GM19035 (cell line): ENCODE data around the gene COL28A1.

Experiments
- ATAC-seq: cut with Tn5 transposase; IDR thresholded peaks from one replicate; pipeline ENCODE4 v1.9.1; 2021; ENCODE audit not compliant: unreplicated experiment

The COL28A1 gene

GRCh38 chr7:7535691-7536090, at the start of gene COL28A1:
TSS of gene COL28A1 (minus strand) at chr7:7535873. CDS start at chr7:7532875, 2,998 bp downstream.
- no peak for ATAC-seq

GRCh38 chr7:7584653-7585052, 49.0 kb upstream of the COL28A1 start:
- ATAC-seq: no peak

GRCh38 chr7:7583731-7584130, 48.1 kb upstream of the COL28A1 start:
- no peak for ATAC-seq

- no peak for ATAC-seq
Observed at GRCh38 chr7:7582596-7582995, 46.9 kb upstream of the COL28A1 start.

GRCh38 chr7:7581531-7582179, 46.0 kb upstream of the COL28A1 start:
- no peak for ATAC-seq

- ATAC-seq: no peak
Observed at GRCh38 chr7:7579638-7580037, 44.0 kb upstream of the COL28A1 start.

GRCh38 chr7:7577888-7578287, 42.2 kb upstream of the COL28A1 start:
- ATAC-seq: no peak

- no peak for ATAC-seq
Observed at GRCh38 chr7:7576344-7576743, 40.7 kb upstream of the COL28A1 start.

- ATAC-seq: no peak
Observed at GRCh38 chr7:7573701-7574100, 38.0 kb upstream of the COL28A1 start.

GRCh38 chr7:7570584-7570983, 34.9 kb upstream of the COL28A1 start:
- no peak for ATAC-seq

- ATAC-seq: no peak
Observed at GRCh38 chr7:7569615-7570014, 33.9 kb upstream of the COL28A1 start.

- ATAC-seq: peak; percentile 36
Observed at GRCh38 chr7:7569081-7569527, 33.4 kb upstream of the COL28A1 start.

- no peak for ATAC-seq
Observed at GRCh38 chr7:7568553-7568952, 32.9 kb upstream of the COL28A1 start.

- no peak for ATAC-seq
Observed at GRCh38 chr7:7567898-7568531, 32.3 kb upstream of the COL28A1 start.

- ATAC-seq: peak; percentile 72
Observed at GRCh38 chr7:7566651-7567611, 31.3 kb upstream of the COL28A1 start, which contains the start of gene MIOS. TSS of gene MIOS (plus strand) at chr7:7566884. CDS start at chr7:7572476, 5,592 bp downstream.

- peak; percentile 1 for ATAC-seq
Observed at GRCh38 chr7:7565746-7566650, 30.3 kb upstream of the COL28A1 start.

GRCh38 chr7:7565018-7565680, 29.5 kb upstream of the COL28A1 start:
- no peak for ATAC-seq

GRCh38 chr7:7564323-7564780, 28.7 kb upstream of the COL28A1 start:
- no peak for ATAC-seq

GRCh38 chr7:7563813-7564212, 28.1 kb upstream of the COL28A1 start:
- ATAC-seq: no peak

- no peak for ATAC-seq
Observed at GRCh38 chr7:7563269-7563668, 27.6 kb upstream of the COL28A1 start.
